Trophoblast cell (in vitro differentiated cells and primary cell): ENCODE data around the gene FOXJ3.

Experiments
- DNase-seq, 2 donors: peaks; one replicate each; pipeline ENCODE4 v3.0.0-alpha.2; 2016
- H2AFZ ChIP-seq: 2 replicates; pipeline ENCODE4 v1.6.1; 2013; ENCODE audit warnings: low read length, moderate library complexity, mild to moderate bottlenecking; ENCODE audit not compliant: insufficient read depth, poor library complexity
- H2AK5ac ChIP-seq: 2 replicates; pipeline ENCODE4 v1.6.1; 2013; ENCODE audit warnings: mild to moderate bottlenecking, low read length
- H2BK120ac ChIP-seq: 2 replicates; pipeline ENCODE4 v1.6.1; 2013; ENCODE audit warnings: low read length, mild to moderate bottlenecking, moderate library complexity; ENCODE audit not compliant: insufficient read depth, poor library complexity
- H2BK12ac ChIP-seq: 2 replicates; pipeline ENCODE4 v1.6.1; 2013; ENCODE audit warnings: mild to moderate bottlenecking, low read length, moderate library complexity
- H2BK5ac ChIP-seq: 2 replicates; pipeline ENCODE4 v1.6.1; 2013; ENCODE audit warnings: low read length, low read depth, moderate library complexity, mild to moderate bottlenecking; ENCODE audit not compliant: poor library complexity
- H3K14ac ChIP-seq: 2 replicates; pipeline ENCODE4 v1.6.1; 2013; ENCODE audit warnings: mild to moderate bottlenecking, low read length
- H3K18ac ChIP-seq: 2 replicates; pipeline ENCODE4 v1.6.1; 2013; ENCODE audit warnings: mild to moderate bottlenecking, low read length
- H3K23ac ChIP-seq: 2 replicates; pipeline ENCODE4 v1.6.1; 2013; ENCODE audit warnings: low read length
- H3K27ac ChIP-seq: 2 replicates; pipeline ENCODE4 v1.5.1; 2013; ENCODE audit warnings: low read depth, mild to moderate bottlenecking, inconsistent platforms, low read length, moderate library complexity
- H3K27me3 ChIP-seq: 2 replicates; pipeline ENCODE4 v1.6.1; 2013; ENCODE audit warnings: inconsistent platforms, mild to moderate bottlenecking, low read length, moderate library complexity; ENCODE audit not compliant: insufficient read depth
- H3K36me3 ChIP-seq, 2 experiments: 1 replicate in 1 of 2; 2 replicates in 1 of 2; pipeline ENCODE4 v1.6.1; 2013; ENCODE audit warnings: low read length in 2 of 2, mild to moderate bottlenecking in 2 of 2, moderate library complexity in 1 of 2; ENCODE audit not compliant: insufficient read depth in 2 of 2, control insufficient read depth in 1 of 2
- H3K4ac ChIP-seq: 2 replicates; pipeline ENCODE4 v1.6.1; 2013; ENCODE audit warnings: low read depth, mild to moderate bottlenecking, low read length, moderate library complexity
- H3K4me1 ChIP-seq, 2 experiments: 1 replicate in 1 of 2; 2 replicates in 1 of 2; pipeline ENCODE4 v1.6.1; 2013; ENCODE audit warnings: low read length in 2 of 2, mild to moderate bottlenecking in 2 of 2, moderate library complexity in 1 of 2; ENCODE audit not compliant: insufficient read depth in 2 of 2, control insufficient read depth in 1 of 2
- H3K4me2 ChIP-seq: 2 replicates; pipeline ENCODE4 v1.6.1; 2013; ENCODE audit warnings: inconsistent platforms, mild to moderate bottlenecking, low read length, moderate library complexity
- H3K4me3 ChIP-seq: 2 replicates; pipeline ENCODE4 v1.5.1; 2013; ENCODE audit warnings: mild to moderate bottlenecking, low read depth, low read length, inconsistent platforms
- H3K79me1 ChIP-seq: one replicate; pipeline ENCODE4 v1.6.1; 2013; ENCODE audit warnings: low read length
- H3K79me2 ChIP-seq: 2 replicates; pipeline ENCODE4 v1.6.1; 2013; ENCODE audit warnings: low read length, mild to moderate bottlenecking; ENCODE audit not compliant: control insufficient read depth, insufficient read depth, poor library complexity
- H3K9ac ChIP-seq: 2 replicates; pipeline ENCODE4 v1.6.1; 2013; ENCODE audit warnings: mild to moderate bottlenecking, low read length
- H3K9me3 ChIP-seq: 2 replicates; pipeline ENCODE4 v1.6.1; 2013; ENCODE audit warnings: low read depth, mild to moderate bottlenecking, control low read depth, inconsistent platforms, low read length; ENCODE audit not compliant: insufficient read depth
- H4K12ac ChIP-seq: 2 replicates; pipeline ENCODE4 v1.6.1; 2013; ENCODE audit warnings: low read depth, mild to moderate bottlenecking, low read length, moderate library complexity
- H4K8ac ChIP-seq: 2 replicates; pipeline ENCODE4 v1.6.1; 2013; ENCODE audit warnings: low read depth, mild to moderate bottlenecking, low read length, moderate library complexity
- H4K91ac ChIP-seq: one replicate; pipeline ENCODE4 v1.6.1; 2013; ENCODE audit warnings: low read depth, mild to moderate bottlenecking, low read length, moderate library complexity
- WGBS: extraction: QIAGEN DNeasy Blood & Tissue Kit; methylation state at CpG from one replicate; pipeline ENCODE4 v1.1.7; 2013; ENCODE audit warnings: missing lambda C conversion rate; ENCODE audit not compliant: insufficient read length, insufficient coverage; ENCODE audit errors: extremely low coverage; 5-methylcytosine and 5-hydroxymethylcytosine counted together

Gene FOXJ3

DNA sequence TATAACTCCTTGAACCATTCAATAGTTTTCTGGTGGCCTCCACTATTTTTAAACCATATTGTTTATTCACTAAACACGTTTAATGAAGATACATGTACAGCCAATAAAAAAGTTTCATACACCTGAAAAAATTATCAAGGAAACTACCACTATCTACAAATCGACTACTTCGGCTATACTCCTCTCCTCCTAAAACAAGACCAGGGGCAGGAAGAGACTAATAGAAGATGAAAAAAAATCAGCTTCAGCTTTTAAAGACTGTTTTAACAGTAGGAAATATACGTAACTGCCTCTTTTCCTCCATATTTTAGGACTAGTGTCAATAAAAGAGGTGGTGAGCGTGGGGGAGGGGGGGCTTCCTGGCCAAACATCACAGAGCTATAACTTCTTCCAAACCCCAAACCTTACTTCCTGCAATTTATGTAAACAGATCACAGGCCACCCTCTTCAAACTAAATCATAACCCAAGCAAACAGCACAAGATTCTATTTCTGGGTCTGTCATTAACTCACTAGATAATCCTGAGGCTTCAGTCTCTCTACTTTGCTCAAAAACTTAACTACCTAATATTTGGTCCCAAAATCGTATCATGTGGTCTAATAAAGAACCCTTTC lies 15.1 kb downstream of the FOXJ3 start:
- no peaks in the 10 kb centered on the region for H3K79me1 ChIP-seq
- H2AK5ac ChIP-seq = no peak overlapping the region
- H2BK120ac ChIP-seq = no peak overlapping the region
- H4K8ac ChIP-seq = no peak overlapping the region
- DNase-seq = no peak
- H4K12ac ChIP-seq = no peak overlapping the region
- H3K23ac ChIP-seq = no peak overlapping the region
- peaks cover 2% of the 10 kb centered on the region for H3K79me2 ChIP-seq
- no peaks in the 10 kb centered on the region for H3K9me3 ChIP-seq
- no peak overlapping the region for H3K9ac ChIP-seq
- no peak overlapping the region for H4K91ac ChIP-seq
- no peak overlapping the region for H3K14ac ChIP-seq
- no peak overlapping the region for H2BK5ac ChIP-seq
- H2AFZ ChIP-seq = no peak overlapping the region
- no peak overlapping the region for H3K27ac ChIP-seq
- peak overlapping the region; percentile 69 for H3K4ac ChIP-seq
- no peaks in the 10 kb centered on the region for H3K36me3 ChIP-seq
- no peak overlapping the region for H2BK12ac ChIP-seq
- no peaks in the 10 kb centered on the region for H3K27me3 ChIP-seq
- H3K4me3 ChIP-seq = no peak overlapping the region
- no peak overlapping the region for H3K18ac ChIP-seq
- no CpG with 5 or more reads among the region's 6 CpGs for WGBS
- no peaks in the 10 kb centered on the region for H3K4me1 ChIP-seq
- no peak overlapping the region for H3K4me2 ChIP-seq

DNA sequence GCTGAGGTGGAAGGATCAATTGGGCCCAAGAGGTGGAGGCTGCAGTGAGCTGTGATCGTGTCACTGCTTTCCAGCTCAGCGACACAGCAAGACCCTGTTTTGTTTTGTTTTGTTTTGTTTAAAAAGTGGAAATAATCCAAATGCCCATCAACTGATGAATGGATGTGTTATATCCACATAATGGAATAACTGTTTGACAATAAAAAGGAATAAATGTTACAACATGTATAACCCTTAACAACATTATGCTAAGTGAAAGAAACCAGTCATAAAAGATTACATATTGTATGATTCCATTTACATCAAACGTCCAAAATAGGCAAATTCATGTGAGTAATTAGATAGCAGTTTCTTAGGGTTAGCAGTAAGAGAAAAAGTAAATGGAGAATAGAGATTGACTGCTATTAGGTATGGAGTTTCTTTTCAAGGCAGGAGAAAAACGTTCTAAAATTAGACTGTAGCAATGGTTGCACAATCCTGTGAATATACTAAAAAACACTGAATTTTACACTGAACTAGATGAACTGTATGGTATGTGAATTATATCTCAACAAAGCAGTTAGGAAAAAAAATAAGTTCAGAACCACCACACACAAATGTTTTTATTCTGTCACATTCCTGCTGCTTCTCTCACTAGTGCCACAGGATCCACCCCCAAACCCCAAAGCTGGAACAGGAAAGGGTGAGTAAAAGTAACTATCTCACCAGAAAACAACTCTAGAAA lies 15.7 kb downstream of the FOXJ3 start:
- Histone ChIP-seq H2BK120ac (no peak overlapping the region), H3K27ac (no peak overlapping the region)
- WGBS = no CpG with 5 or more reads among the region's 4 CpGs

GRCh38 chr1:42318601-42319000 lies 16.4 kb downstream of the FOXJ3 start:
- H4K91ac ChIP-seq = no peak overlapping the region
- no peak overlapping the region for H3K18ac ChIP-seq
- no peak overlapping the region for H3K4me2 ChIP-seq
- H3K4me1 ChIP-seq = peaks cover 0 to 4% of the 10 kb centered on the region in 2 experiments
- H2BK12ac ChIP-seq = no peak overlapping the region
- H3K4me3 ChIP-seq = no peak overlapping the region
- H2BK5ac ChIP-seq = no peak overlapping the region
- no peak overlapping the region for H2AK5ac ChIP-seq
- no peaks in the 10 kb centered on the region for H3K27me3 ChIP-seq
- peaks cover 2% of the 10 kb centered on the region for H3K79me2 ChIP-seq
- no peak overlapping the region for H2AFZ ChIP-seq
- no CpG with 5 or more reads among the region's 4 CpGs for whole genome bisulfite sequencing
- H3K27ac ChIP-seq = no peak overlapping the region
- H3K9me3 ChIP-seq = no peaks in the 10 kb centered on the region
- no peak for DNase-seq
- H2BK120ac ChIP-seq = no peak overlapping the region
- H3K4ac ChIP-seq = peak overlapping the region; percentile 11
- no peaks in the 10 kb centered on the region for H3K79me1 ChIP-seq
- H3K36me3 ChIP-seq = no peaks in the 10 kb centered on the region
- no peak overlapping the region for H3K14ac ChIP-seq
- no peak overlapping the region for H3K23ac ChIP-seq
- H3K9ac ChIP-seq = no peak overlapping the region
- no peak overlapping the region for H4K12ac ChIP-seq
- H4K8ac ChIP-seq = no peak overlapping the region

More for the DNA sequence above, 15.7 kb downstream of the FOXJ3 start:
- Histone ChIP-seq H3K79me2 (peaks cover 2% of the 10 kb centered on the region), H4K8ac (no peak overlapping the region), H3K14ac (no peak overlapping the region), H3K27me3 (no peaks in the 10 kb centered on the region), H2AK5ac (no peak overlapping the region), H2AFZ (no peak overlapping the region), H3K4me2 (no peak overlapping the region), H3K18ac (no peak overlapping the region), H3K4me1 (peaks cover 0 to 1% of the 10 kb centered on the region in 2 experiments), H3K23ac (no peak overlapping the region), H4K91ac (no peak overlapping the region), H3K4ac (peak overlapping the region; percentile 89), H3K9me3 (no peaks in the 10 kb centered on the region), H3K79me1 (no peaks in the 10 kb centered on the region), H3K36me3 (no peaks in the 10 kb centered on the region), H3K9ac (no peak overlapping the region), H2BK12ac (no peak overlapping the region), H4K12ac (no peak overlapping the region), H3K4me3 (no peak overlapping the region), H2BK5ac (no peak overlapping the region)
- no peak for DNase-seq

- Histone ChIP-seq H4K91ac (no peak overlapping the region), H3K27ac (no peak overlapping the region), H3K27me3 (no peaks in the 10 kb centered on the region), H2BK120ac (no peak overlapping the region), H2AK5ac (no peak overlapping the region), H3K79me1 (no peaks in the 10 kb centered on the region), H2BK5ac (no peak overlapping the region), H3K9me3 (no peaks in the 10 kb centered on the region), H2BK12ac (no peak overlapping the region), H3K14ac (no peak overlapping the region), H3K23ac (no peak overlapping the region), H4K12ac (no peak overlapping the region), H3K9ac (no peak overlapping the region), H2AFZ (no peak overlapping the region), H3K18ac (no peak overlapping the region), H4K8ac (no peak overlapping the region), H3K79me2 (peaks cover 4% of the 10 kb centered on the region), H3K4me2 (no peak overlapping the region), H3K36me3 (no peaks in the 10 kb centered on the region), H3K4me3 (no peak overlapping the region), H3K4me1 (peaks cover 2 to 6% of the 10 kb centered on the region in 2 experiments), H3K4ac (peak overlapping the region; percentile 86)
- WGBS = no CpG with 5 or more reads among the region's 1 CpG
- DNase-seq = no peak
Observed at GRCh38 chr1:42317308-42317707, 17.7 kb downstream of the FOXJ3 start.
